ENCODE results near the gene IZUMO1. TPM values are rescaled to one million over a fixed set of nuclear protein-coding genes. Genes with fewer than 3 reads are reported as not detected.
A peak's percentile ranks its signal among the peaks of the same experiment; 100 is the strongest.
"Not testable (repeated sequence)": the region's sequence is repeated elsewhere in the genome, so short reads cannot be mapped to it uniquely, and the experiment has no call there.

IZUMO1 gene
- total RNA-seq, 1 experiment from 2014 or later, result not detected

DNA sequence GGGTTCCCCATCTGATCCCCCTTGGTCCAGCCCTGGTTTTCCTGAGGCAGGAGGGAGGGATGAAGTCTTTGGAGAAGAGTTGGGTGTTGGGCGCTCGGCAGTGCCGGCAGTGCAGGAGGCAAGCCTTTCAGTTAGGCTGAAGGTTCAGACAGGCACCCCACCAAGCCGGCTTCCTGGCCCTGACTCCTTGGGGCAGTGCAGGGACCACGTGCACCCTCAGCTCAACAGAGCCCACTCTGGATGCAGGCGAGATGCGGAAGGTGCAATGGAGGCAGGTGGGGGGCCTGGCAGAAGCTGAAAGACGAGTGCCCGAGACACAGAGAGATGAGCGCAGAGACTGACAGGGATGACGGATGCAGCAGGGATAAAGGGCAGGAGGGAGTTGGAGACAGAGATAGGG, 38.2 kb downstream of the IZUMO1 start:
- H3K4me3 ChIP-seq, result no peak overlapping the region
- DNase-seq, result no peak
- no peaks in the 10 kb centered on the region for H3K9me3 ChIP-seq
- no peaks in the 10 kb centered on the region for H3K36me3 ChIP-seq
- no peaks in the 10 kb centered on the region for H3K27me3 ChIP-seq

DNA sequence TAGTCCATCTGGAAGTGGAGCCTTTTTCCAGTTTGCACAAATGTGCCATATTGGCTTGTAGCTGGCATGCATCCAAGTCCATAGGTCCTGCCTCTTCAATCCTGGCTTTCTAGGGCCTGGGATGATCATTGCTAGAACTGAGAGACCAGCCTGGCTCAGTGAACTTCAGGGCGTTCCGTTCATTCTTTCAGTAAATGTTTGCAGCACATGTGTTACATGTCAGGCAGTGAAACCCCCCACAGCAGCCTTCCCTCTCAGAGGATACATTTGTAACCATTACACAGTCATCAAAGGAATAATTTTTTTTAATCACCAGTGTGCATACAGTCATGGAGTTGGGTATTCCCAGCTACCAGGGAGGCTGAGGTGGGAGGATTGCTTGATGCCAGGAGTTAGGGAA, 41.3 kb downstream of the IZUMO1 start:
- no peaks in the 10 kb centered on the region for H3K27me3 ChIP-seq
- H3K4me3 ChIP-seq, result no peak overlapping the region
- DNase-seq, result no peak
- H3K9me3 ChIP-seq, result no peaks in the 10 kb centered on the region
- no peaks in the 10 kb centered on the region for H3K36me3 ChIP-seq

DNA sequence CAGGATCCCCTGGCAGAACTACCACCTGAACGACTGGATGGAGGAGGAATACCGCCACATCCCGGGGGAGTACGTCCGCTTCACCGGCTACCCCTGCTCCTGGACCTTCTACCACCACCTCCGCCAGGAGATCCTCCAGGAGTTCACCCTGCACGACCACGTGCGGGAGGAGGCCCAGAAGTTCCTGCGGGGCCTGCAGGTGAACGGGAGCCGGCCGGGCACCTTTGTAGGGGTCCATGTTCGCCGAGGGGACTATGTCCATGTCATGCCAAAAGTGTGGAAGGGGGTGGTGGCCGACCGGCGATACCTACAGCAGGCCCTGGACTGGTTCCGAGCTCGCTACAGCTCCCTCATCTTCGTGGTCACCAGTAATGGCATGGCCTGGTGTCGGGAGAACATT, 43.4 kb downstream of the IZUMO1 start:
- Histone ChIP-seq H3K9me3 (0 out of 2 replicates have a peak, but pooled peaks cover 2% of the 10 kb centered on the region), H3K36me3 (no peaks in the 10 kb centered on the region), H3K27me3 (no peaks in the 10 kb centered on the region), H3K4me3 (no peak overlapping the region)
- no peak for DNase-seq

DNA sequence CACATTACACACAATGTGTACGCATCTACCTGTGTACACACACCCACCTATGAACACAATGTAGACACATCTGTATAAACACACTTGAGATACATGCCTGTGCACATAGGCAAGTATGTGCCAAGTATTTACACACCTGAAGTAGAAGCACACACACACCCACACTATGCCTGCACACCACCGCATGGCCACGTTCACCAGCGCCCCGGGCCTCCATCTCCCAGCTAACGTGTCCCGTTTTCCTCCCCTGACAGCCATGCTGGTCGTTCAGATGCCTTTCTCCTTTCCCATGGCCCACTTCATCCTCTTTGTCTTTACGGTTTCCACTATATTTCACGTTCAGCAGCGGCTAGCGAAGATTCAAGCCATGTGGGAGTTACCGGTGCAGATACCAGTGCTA, 44.0 kb downstream of the IZUMO1 start:
- Histone ChIP-seq H3K4me3 (no peak overlapping the region), H3K9me3 (0 out of 2 replicates have a peak, but pooled peaks cover 2% of the 10 kb centered on the region), H3K27me3 (no peaks in the 10 kb centered on the region), H3K36me3 (no peaks in the 10 kb centered on the region)
- DNase-seq, result no peak

DNA sequence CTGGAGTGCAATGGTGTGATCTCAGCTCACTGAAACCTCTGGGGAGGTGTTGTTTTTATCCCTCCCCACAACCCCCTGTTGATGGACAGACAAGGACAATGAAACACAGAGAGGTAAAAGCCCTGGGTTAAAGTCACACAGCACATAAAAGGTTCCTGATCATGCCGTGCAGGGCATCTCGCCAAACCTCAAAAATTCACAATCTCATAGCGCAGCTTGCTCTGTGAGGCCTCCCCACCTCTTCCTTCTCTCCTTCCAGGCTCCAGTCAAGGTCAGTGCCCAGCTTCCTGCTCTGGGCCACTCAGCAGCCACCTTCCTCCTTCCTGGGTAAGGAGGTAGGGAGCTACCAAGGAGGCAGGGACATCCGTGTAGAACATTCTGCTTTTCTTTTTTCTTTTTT, 48.7 kb downstream of the IZUMO1 start:
- no peaks in the 10 kb centered on the region for H3K36me3 ChIP-seq
- H3K4me3 ChIP-seq, result no peak overlapping the region
- 0 out of 2 replicates have a peak, but pooled peaks cover 2% of the 10 kb centered on the region for H3K9me3 ChIP-seq
- peak; percentile 60 for DNase-seq
- H3K27me3 ChIP-seq, result no peaks in the 10 kb centered on the region

DNA sequence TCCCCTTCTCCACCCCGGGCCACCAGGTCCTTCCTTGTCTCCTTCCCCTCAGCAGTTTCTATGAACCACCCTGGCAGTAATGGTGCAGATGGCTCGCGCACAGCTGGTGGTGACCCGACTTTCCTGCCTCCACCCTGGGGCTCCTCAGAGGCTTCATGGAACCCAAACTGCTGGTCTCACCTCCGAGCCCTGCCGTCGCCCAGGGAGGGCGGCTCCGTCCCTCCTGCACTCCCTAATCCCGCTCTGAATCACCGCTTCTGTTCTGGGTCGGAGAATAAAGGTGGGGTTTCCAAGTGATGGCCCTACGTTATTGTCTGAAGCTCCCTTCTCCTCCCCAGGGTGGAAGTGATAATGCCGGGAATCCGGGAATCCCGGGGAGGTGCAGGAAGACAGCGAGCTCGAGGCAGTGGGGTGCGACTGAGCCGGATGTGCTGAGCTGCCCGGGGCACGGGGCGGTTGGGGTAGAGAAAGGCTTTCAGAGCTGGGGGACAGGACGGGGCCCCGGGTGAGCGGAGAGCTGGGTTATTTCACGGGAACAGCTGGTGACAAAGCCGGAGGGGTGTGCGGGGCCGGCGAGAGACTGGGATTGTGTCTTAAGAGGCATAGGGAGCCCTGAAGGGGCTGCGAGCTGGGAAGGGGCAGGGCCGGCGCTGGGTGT, 50.2 kb downstream of the IZUMO1 start:
- H3K36me3 ChIP-seq, result no peaks in the 10 kb centered on the region
- DNase-seq, result no peak
- no peaks in the 10 kb centered on the region for H3K27me3 ChIP-seq
- H3K9me3 ChIP-seq, result 0 out of 2 replicates have a peak, but pooled peaks cover 2% of the 10 kb centered on the region
- no peak overlapping the region for H3K4me3 ChIP-seq

DNA sequence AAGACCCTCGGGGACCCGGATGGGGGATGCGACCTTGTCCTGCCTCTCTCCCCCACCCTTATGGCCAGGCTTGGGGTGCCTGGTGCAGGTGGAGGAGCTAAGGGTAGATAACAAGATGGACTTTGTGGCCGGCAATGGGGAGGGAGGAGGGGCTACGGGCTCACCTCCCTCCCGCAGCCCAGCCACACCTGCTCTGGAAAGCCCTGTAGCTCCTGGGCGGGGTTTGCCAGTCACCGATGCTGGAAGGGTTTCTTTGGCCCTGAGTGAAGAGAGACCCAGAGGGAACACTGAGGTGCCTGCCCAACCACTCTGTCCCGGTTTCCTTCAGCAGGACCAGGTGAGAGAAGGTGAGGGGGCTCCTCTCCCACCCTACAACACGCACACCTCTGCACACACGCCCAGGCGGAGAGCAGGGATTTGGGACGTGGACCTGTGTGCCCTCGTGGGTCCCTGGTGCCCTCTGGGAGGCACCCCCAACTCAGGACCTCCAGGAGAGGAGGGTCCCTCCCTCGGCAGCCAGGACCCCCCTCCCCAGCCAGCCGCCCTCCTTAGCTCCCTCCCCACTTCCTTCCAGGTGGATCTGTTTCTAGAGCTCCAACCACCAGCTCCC, 50.9 kb downstream of the IZUMO1 start, which contains the start of gene FUT2:
FUT2 (plus strand) TSS at position 229 of the 610 bp plus-strand sequence. CDS start 6,986 bp downstream, outside the sequence.
- Histone ChIP-seq H3K9me3 (0 out of 2 replicates have a peak, but pooled peaks cover 2% of the 10 kb centered on the region), H3K27me3 (no peaks in the 10 kb centered on the region), H3K4me3 (no peak within 1 kb of the TSS), H3K36me3 (no peaks in the 10 kb centered on the region)
- no peak for DNase-seq

DNA sequence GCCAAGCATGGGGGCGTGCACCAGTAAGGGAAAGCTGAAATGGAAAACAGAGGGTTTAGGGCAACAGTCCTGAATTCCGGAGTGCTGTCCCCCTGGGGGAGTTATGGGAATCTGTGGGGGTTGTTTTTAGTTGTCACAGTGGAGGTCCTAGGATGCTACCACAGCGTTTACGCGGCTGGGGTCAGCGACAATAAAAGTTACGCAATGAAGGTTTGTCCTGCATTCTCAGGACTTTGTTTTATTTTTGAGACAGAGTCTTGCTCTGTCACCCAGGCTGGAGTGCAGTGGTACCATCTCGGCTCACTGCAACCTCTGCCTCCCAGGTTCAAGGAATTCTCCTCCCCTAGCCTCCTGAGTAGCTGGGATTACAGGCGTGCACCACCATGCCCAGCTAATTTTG, 53.1 kb downstream of the IZUMO1 start:
- not testable (repeated sequence) for H3K27me3 ChIP-seq, H3K9me3 ChIP-seq, H3K36me3 ChIP-seq, DNase-seq, H3K4me3 ChIP-seq

Other genes with a start within 250 kb of the IZUMO1 start
- gene LMTK3, start 235.1 kb downstream of the IZUMO1 start, total RNA-seq (2014; rRNA removed; shearing (Covaris generic); ENCODE audit: low replicate concordance), result not detected in 2 replicates
- 0.49 TPM in 1 of 2 replicates, not detected in the other for gene SULT2B1, start 194.7 kb downstream of the IZUMO1 start, total RNA-seq (2014; rRNA removed; shearing (Covaris generic); ENCODE audit: low replicate concordance)
- gene SPACA4, start 140.2 kb downstream of the IZUMO1 start, total RNA-seq (2014; rRNA removed; shearing (Covaris generic); ENCODE audit: low replicate concordance), result not detected in 2 replicates
- not detected in 2 replicates for gene FAM83E, start 131.8 kb downstream of the IZUMO1 start, total RNA-seq (2014; rRNA removed; shearing (Covaris generic); ENCODE audit: low replicate concordance)
- gene RPL18, start 127.7 kb downstream of the IZUMO1 start, total RNA-seq (2014; rRNA removed; shearing (Covaris generic); ENCODE audit: low replicate concordance), result 3,057 and 3,727 TPM in 2 replicates
- 6.7 and 8.6 TPM in 2 replicates for gene SPHK2, start 127.4 kb downstream of the IZUMO1 start, total RNA-seq (2014; rRNA removed; shearing (Covaris generic); ENCODE audit: low replicate concordance)
- 9.3 and 14.5 TPM in 2 replicates for gene DBP, start 109.5 kb downstream of the IZUMO1 start, total RNA-seq (2014; rRNA removed; shearing (Covaris generic); ENCODE audit: low replicate concordance)
- gene CA11, start 100.7 kb downstream of the IZUMO1 start, total RNA-seq (2014; rRNA removed; shearing (Covaris generic); ENCODE audit: low replicate concordance), result 1.3 TPM in 1 of 2 replicates, not detected in the other
- not detected in 2 replicates for gene NTN5, start 73.9 kb downstream of the IZUMO1 start, total RNA-seq (2014; rRNA removed; shearing (Covaris generic); ENCODE audit: low replicate concordance)
- not detected in 2 replicates for gene FUT2, start 50.9 kb downstream of the IZUMO1 start, total RNA-seq (2014; rRNA removed; shearing (Covaris generic); ENCODE audit: low replicate concordance)
- gene MAMSTR, start 27.2 kb downstream of the IZUMO1 start, total RNA-seq (2014; rRNA removed; shearing (Covaris generic); ENCODE audit: low replicate concordance), result 0.79 TPM in 1 of 2 replicates, not detected in the other
- gene RASIP1, start 6.3 kb downstream of the IZUMO1 start, total RNA-seq (2014; rRNA removed; shearing (Covaris generic); ENCODE audit: low replicate concordance), result 0.72 TPM in 1 of 2 replicates, not detected in the other
- gene FUT1, start 5.7 kb upstream of the IZUMO1 start, total RNA-seq (2014; rRNA removed; shearing (Covaris generic); ENCODE audit: low replicate concordance), result 0.07 and 0.16 TPM in 2 replicates
- gene FGF21, start 8.6 kb upstream of the IZUMO1 start, total RNA-seq (2014; rRNA removed; shearing (Covaris generic); ENCODE audit: low replicate concordance), result not detected in 2 replicates
- gene BCAT2, start 64.1 kb upstream of the IZUMO1 start, total RNA-seq (2014; rRNA removed; shearing (Covaris generic); ENCODE audit: low replicate concordance), result 21.3 and 59.1 TPM in 2 replicates
- not detected in 2 replicates for gene HSD17B14, start 89.6 kb upstream of the IZUMO1 start, total RNA-seq (2014; rRNA removed; shearing (Covaris generic); ENCODE audit: low replicate concordance)
- gene PLEKHA4, start 121.7 kb upstream of the IZUMO1 start, total RNA-seq (2014; rRNA removed; shearing (Covaris generic); ENCODE audit: low replicate concordance), result 5.4 and 14.5 TPM in 2 replicates
- 26.1 and 36.4 TPM in 2 replicates for gene PPP1R15A, start 125.5 kb upstream of the IZUMO1 start, total RNA-seq (2014; rRNA removed; shearing (Covaris generic); ENCODE audit: low replicate concordance)
- gene TULP2, start 151.8 kb upstream of the IZUMO1 start, total RNA-seq (2014; rRNA removed; shearing (Covaris generic); ENCODE audit: low replicate concordance), result not detected in 2 replicates
- 157 and 236 TPM in 2 replicates for gene NUCB1, start 153.4 kb upstream of the IZUMO1 start, total RNA-seq (2014; rRNA removed; shearing (Covaris generic); ENCODE audit: low replicate concordance)
- gene DHDH, start 186.8 kb upstream of the IZUMO1 start, total RNA-seq (2014; rRNA removed; shearing (Covaris generic); ENCODE audit: low replicate concordance), result not detected in 2 replicates
- gene BAX, start 208.0 kb upstream of the IZUMO1 start, total RNA-seq (2014; rRNA removed; shearing (Covaris generic); ENCODE audit: low replicate concordance), result 38.2 and 61.4 TPM in 2 replicates
- gene FTL, start 218.4 kb upstream of the IZUMO1 start, total RNA-seq (2014; rRNA removed; shearing (Covaris generic); ENCODE audit: low replicate concordance), result 880 and 1,766 TPM in 2 replicates
- 34.3 and 46.2 TPM in 2 replicates for gene GYS1, start 246.4 kb upstream of the IZUMO1 start, total RNA-seq (2014; rRNA removed; shearing (Covaris generic); ENCODE audit: low replicate concordance)
- 386 and 644 TPM in 2 replicates for gene RUVBL2, start 247.0 kb upstream of the IZUMO1 start, total RNA-seq (2014; rRNA removed; shearing (Covaris generic); ENCODE audit: low replicate concordance)

All from MG63 (cell line).